Measurements from ENCODE around the gene TET3.
A peak's percentile ranks its signal among the peaks of the same experiment; 100 is the strongest.

The TET3 gene

DNA sequence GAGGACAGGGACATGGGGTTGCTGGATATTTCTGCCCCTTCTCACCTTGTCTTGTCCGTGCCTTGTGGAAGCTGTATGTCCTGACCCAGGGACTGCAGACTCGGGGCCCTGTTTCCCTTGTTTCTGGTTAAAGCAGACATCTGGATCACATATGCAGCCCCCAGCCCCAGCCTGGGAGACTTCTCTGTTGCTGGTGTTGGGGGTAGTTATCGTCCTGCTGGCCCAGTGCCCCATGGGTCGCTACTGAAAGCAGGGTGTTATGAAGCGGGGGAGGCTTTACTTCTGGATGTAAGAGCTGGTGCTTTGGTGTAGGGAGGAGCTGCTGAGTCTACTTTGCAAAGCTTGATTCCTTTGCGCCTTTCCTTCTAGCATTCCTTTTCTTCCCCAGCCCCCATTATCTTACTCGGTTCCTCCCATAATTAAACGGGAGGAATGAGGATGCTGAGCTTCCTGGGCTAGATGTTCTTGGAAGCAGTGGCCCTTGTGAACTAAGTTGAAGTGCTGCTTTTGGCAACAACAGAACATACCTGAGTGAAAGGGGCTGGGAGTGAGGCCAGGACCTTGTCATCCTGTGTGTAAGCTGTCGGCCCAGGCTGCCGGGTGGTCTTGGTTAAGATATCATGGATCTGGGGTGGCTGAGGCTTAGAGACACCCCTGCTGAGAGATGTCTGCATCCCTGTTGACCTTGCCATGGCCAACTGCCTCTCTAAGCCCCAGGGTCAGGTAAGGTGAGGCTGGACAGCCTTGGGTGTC lies 3.4 kb downstream of the TET3 start:
- no peak for DNase-seq

- no peak for DNase-seq
Observed at GRCh38 chr2:73989972-73990371, 5.3 kb downstream of the TET3 start.

DNA sequence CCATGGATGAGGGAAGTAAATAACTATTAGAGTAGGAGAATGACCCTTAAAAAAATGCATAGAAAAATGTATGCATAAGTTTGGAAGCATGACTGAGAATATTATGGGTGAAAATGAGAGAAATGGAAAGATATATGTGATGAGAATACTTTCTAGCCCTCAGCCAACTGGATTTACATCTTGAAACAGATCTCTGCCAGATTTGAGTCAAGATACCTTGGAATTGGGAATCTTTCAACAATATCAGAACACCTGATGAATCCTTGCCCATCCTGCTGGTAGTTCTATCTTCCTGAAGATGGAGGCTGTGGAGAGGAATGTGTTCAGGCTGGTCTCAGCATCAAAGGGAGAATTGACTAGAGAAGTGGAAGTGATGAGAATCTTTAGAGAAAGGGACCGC lies 5.8 kb downstream of the TET3 start:
- DNase-seq = no peak

GRCh38 chr2:73992036-73992435 lies 7.3 kb downstream of the TET3 start:
- DNase-seq = no peak

DNA sequence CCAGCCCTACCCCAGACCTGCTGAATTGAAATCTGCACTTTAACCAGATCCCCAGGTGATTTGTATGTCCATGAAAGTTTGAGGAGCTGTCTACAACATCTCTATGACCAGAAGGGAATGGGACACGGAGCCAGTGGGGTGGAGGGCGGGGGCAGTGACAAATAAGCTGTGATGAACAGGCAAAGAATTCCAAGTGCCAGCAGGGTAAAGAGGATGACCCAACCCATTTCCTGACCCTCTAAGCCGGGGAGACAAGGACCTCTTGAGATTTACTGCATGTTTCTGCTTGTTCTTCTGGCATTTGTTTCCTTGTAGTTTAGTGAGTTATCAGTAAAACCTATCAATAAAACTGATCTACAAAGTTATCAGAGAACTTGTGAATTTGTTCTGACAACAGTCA lies 8.7 kb downstream of the TET3 start:
- no peak for DNase-seq

DNA sequence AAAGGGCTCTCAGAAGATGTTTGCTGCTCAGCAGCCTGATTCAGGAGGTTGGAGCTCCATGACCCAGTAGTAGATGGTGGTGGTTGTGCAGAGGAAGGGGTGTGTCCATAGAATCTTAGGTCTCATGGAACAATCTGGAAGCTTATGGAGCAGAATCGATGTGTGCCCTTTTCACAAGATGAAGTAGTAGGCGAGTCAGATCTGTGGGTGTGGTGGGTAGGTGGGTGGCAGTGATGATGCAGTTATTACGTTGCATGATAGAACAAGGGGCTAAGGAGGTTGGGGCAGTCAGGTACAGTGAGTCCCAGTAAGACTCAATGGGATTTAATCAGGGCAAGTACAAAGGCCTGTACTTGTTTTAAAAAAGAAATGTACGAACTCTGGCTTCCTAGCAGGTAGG lies 9.1 kb downstream of the TET3 start:
- DNase-seq = no peak

DNA sequence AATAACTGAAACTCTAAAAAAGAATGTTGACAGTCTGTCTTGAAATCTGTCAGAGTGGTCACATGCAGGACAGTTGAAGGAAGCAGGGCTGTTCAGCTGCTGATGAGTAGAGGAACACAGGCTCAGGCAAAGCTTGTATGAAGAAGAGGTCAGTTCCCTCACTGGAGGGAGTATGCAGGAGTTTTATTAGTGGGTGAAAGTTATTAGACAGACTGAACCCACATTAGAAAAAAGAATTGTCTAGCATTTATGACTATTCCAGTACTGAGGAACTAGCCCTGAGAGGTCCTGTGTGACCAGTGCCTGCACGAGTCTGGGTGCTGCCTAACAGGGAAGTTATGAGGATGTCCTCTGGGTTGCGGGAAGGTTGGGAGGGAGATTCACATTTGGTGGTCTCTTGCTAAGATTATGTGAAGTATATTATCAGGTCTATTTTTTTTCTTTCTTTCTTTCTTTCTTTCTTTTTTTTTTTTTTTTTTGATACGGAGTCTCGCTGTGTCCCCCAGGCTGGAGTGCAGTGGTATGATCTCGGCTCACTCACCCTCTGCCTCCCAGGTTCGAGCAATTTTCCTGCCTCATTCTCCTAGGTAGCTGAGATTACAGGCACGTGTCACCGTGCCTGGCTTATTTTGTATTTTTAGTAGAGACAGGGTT lies 9.6 kb downstream of the TET3 start:
- DNase-seq = no peak

DNA sequence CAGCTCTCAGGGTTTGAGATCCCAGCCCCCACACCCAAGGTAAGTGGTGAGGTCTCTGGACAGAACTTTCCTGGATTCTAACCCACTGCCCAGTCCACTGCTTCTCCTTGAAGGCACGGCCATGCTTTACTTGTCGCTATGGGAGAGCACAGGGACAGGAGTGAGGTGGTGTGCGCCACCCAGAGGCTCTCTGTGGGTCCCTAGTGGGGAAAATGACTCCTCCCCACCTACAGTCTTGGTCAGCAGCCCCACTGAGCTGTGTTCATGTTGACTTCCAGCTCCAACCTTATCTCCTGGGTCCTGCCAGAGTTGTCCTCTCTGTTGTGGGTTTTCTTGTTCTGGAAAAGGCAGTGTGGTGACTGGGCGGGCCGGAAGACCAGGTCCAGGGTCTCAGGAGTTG lies 11.1 kb downstream of the TET3 start:
- DNase-seq = no peak

- no peak for DNase-seq
Observed at GRCh38 chr2:73997813-73998212, 13.1 kb downstream of the TET3 start.

DNA sequence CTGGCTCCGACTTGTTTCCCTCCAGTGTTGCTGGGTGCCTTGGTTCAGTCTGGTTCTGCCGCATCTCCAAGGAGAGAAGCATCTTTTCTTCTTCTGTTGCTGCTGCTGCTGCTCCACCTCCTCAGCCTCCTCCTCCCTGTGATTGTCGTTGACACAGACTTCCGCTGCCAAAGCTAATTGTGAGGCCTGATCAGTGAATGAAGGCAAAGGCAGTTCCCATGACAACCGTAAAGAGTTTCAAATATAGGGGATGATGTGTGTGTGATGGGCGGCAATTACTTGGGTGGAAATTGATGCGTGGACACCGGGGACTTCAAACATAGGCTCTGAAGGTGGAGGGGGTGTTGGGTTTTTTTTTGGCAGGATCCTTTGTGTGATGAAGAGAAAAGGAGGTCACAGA lies 13.7 kb downstream of the TET3 start:
- DNase-seq = no peak

- no peak for DNase-seq
Observed at GRCh38 chr2:73998933-73999332, 14.2 kb downstream of the TET3 start.

- no peak for DNase-seq
Observed at GRCh38 chr2:73999881-74000597, 15.3 kb downstream of the TET3 start.

DNA sequence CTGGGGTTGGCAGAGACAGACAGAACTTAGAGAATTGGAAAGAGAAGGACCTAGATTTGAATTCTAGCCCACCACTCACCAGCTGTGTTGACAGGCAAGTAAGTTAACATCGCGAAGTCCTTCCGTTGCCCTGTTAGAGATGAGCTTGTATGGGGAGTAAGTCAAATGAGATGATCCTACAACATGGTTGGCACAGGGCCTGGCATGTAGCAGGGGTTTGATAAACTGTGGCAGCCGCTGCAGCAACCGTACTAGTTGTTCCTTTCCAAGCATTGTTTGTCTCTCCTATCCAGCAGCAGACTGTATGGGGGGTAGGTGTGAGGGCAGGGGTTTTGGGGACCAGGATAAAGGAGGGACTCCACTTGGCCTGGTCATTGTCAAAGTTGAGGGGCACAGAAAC lies 16.0 kb downstream of the TET3 start:
- DNase-seq = no peak

DNA sequence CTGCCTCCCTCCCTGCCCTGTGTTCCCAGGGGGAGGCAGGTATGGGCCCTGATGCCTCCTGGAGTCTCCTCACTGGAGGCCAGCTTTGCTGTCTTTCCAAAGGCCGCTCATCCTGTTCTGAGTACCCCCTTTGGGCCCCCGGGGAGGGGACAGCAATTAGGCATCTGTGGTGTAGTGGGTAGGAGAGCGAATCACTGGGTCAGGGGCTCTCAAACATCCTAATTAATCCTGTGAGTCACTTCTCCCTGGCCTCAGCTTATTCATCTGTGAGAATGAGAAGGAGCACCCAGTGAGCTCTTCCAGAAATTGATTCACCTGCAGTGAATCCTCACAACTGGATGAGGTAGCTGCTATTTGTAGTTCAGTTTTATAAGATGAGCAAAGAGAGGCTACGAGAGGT lies 16.4 kb downstream of the TET3 start:
- DNase-seq = peak; percentile 37

DNA sequence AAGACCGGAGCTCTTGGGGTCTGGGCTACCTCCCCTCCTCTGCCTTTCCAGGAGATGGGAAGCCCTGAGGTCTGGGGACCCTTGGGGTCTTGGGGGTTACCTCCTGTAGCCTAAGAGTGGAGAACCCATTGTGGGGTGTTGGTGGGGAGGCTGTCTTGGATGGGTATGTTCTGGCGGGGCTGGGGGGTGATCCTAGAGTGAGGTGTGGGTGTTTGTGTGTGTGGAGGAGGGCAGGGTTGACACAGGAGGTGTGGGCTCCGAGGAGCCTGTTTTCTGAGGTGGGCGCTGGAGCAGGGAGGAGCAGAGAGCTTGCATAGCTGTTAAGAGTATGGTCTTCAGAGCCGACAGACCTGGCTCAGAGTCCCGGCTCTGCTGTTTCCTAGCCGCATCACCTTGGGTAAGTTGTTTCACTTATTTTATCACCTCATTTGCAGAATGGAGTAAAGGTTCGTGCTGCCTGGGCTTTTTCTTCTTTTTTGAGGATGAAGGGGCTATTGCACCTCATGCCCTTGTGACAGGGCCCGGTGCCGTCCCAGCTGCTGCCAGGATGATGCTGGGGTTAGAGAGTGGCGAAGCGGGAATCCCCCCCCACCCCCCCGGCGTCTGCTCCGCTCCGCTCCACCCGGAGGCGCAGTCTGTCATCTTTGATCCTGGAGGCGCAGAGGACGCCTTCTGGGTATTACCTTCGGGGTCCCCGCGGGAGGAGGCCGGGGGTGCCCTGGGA lies 17.2 kb downstream of the TET3 start:
- DNase-seq = peak; percentile 71

DNA sequence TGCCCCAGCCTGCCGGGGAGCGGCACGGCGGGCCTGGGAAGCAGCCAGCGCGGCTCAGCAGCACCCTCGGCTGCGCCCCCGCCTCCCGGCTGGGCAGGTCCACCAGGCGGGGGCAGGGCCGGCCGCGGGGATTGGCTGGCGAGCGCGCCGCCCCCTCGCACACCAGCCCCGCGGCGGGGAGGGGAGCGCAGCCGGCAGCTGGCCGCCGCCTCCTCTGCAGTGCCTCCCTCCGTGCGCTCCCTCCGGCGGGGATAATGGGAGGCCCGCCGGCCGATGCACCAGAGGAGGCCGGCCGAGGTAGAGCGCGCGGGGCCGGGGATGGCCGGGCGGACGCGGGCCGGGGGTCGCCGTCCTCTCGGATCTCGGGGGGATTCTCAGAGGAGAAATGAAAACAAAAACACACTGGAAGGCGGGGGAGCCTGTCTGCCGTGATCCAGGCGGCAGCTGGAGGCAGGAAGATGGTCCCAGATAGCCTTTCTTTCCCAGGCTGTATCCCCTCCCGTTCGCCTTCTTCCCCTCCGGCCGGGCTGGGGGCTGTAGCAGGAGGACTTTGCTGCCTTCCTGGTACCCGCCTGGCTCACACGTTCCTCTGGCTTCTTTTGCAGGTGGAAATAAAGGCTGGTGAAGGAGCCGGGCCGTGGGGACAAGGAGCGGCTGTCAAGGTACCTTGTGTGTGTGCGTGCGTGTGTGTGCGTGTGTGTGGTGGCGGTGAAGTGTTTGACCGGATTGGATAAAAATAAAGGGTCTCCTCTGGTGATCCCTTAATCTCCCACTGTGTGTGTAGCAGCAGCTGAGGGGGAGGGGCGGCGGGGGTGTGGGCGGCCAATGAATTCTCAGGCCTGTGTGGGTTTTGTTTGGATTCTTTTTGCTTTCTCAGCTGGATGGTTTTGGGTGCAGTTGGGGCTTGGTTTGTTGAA lies 18.1 kb downstream of the TET3 start:
- peak; percentile 94 for DNase-seq

DNA sequence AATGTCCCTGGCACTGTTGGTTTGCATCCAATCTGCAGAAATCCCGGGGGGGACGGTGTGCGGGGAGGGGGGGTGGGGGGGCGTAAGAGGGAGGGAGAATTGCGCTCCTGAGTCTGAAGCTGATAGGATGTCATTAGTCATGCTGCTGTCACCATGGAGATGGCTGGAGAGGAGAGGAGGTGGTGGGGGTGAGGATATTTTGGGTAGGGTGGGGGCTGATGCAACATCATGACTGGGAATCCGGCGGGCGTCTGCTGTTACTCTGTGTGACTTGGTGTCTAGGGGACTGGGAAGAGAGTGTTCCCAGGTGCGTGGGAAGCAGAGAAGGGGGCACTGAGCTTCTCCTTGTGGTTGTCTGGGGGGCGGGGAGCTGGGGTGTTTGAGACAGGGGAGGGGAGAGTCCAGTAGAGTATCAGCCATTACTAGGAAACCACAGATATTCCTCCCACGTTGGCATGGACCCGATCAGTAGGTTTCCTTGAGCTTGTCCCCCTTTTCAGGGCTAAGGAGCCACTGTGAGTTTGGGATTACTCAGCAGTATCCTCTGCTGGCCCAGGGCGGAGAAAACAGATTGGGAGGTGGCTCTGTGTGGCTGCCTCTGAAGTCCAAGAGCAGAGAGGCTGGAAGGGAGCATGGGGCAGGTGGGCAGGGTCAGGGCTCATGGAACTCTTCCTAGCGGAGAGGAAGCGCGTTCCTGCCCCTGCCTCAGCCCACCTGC lies 18.9 kb downstream of the TET3 start:
- peak; percentile 66 for DNase-seq

GRCh38 chr2:74004212-74005182 lies 19.8 kb downstream of the TET3 start:
- DNase-seq = peak; percentile 75

DNA sequence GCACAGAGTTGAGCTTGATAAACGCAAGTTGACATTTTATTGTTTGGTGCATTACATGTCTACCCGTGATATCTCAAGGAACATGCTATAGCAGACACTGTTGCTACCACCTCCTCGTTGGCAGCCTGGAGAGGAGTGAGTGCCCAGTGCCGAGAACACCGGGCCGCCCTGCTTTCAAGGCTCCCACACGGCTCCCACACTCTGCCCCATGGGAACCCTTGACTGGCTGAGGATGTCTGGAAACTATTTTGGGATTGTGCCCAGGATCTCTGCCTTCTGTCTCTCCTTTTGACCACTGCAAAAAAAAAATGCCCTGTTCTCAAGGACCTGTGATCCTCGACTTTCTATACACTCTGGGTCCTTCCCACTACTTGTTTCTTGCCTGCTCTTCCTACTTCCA lies 21.1 kb downstream of the TET3 start:
- no peak for DNase-seq

DNA sequence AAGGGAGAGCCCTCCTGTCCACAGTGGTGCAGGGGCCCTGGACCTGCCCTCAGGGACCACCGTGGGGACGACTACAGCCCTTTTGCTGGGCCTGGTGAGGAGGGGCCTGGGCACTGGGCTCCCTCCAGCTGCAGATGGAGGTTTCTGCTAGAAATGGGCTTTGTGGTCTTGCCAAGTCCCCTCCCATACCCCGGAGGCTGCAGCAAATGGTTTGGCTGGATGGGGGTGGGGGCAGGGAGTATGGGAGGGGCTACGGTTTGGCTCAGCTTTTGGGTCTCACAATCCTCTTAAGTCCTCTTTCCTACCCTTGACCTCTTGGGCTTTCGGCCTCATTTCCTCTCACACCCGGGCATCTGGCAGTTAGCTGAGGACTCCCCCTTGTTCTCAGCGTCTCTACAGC lies 21.7 kb downstream of the TET3 start:
- peak; percentile 92 for DNase-seq

Measured in NCI-H82 (cell line).